ENCODE data around the gene SPOCD1.
"Not testable (repeated sequence)": the region's sequence is repeated elsewhere in the genome, so short reads cannot be mapped to it uniquely, and the experiment has no call there.

The SPOCD1 gene

GRCh38 chr1:31828926-31829690, 13.3 kb upstream of the SPOCD1 start:
- no peak for DNase-seq

- peak; percentile 5 for DNase-seq
Measured at GRCh38 chr1:31828341-31828740, 12.5 kb upstream of the SPOCD1 start.

DNA sequence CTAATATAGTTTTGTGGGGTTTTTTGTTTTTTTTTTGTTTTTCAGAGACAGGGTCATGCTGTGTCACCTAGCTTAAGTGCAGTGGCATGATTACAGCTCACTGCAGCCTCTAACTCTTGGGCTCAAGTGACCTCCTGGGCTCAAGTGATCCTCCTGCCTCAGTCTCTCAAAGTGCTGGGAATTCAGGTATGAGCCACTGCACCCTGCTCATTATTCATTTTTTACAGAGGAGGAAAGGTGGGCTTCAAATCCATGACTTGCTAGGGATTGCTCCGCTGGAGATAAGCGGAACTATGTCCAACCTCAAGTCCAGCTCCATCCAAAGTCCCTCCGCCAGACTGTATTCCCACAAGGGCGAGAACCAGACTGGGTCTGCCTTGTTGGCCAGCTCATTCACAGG, 8.0 kb upstream of the SPOCD1 start:
- DNase-seq = no peak

DNA sequence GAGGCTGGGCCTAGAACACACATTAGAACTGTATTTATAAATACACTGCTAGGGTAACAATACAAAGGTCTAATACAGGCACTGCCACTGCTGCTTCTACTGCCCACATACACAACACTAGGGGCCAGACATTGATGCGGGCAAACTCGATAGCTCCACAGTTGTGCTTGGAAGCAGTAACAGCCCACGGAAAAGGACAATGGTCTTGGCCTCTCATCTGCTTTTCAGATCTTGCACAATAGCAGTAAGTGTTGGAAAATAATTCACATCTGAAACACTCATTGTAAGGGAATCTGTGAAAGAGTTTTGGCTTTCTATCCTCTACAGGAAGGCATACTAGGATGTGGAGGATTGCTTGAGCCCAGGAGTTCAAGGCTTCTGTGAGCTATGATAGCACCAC, 6.9 kb upstream of the SPOCD1 start:
- DNase-seq = no peak

DNA sequence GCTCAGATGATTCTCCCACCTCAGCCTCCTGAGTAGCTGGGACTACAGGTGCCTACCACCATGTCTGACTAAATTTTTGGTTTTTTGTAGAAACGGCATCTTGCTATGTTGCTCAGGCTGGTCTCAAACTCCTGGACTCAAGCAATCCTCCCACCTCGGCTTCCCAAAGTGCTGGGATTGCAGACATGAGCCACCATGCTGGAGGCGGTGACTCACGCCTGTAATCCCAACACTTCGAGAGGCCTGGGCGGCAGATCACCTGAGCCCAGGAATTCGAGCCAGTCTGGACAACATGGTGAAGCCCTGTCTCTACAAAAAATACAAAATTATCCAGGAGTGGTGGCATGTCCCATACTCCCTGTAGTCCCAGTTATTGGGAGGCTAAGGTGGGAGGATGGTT, 4.4 kb upstream of the SPOCD1 start:
- not testable (repeated sequence) for DNase-seq

DNA sequence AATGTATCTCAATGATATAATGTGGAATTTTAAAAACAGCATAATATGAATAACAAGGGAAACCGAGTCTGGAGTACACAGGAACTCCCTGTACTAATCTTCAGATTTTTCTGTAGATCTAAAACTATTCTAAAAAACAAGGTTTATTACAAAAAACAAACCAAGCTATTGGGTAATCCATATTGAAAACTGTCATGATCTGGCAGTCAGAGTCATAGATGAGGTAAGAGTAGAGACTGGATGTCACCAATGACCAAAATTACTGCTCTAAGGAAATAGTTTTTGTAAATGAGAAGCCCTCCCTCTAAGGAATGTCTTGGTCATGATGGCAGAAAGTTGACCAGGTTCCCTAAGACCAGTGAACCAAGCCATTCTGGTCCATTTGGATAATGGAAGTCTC, 2.4 kb upstream of the SPOCD1 start:
- DNase-seq = no peak

GRCh38 chr1:31816947-31817346, 1.1 kb upstream of the SPOCD1 start:
- DNase-seq = not testable (repeated sequence)

GRCh38 chr1:31816501-31816900, 679 bp upstream of the SPOCD1 start:
- DNase-seq = not testable (repeated sequence)

DNA sequence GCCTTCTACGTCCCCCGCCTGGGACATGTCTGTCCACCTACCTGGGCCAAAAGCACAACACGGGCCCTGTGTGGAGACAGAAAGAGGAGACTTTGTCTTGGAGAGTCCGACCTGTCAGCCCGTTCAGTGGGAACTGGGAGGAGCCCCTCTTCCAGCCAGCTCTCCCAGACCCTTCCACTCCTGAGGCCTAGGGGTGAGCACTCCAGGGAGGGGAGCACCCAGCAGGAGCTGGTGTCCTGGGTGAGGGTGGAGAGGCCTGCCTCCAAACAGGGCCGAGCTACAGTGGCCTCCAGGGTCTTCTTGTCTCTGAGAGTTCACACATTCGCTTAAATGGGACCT, 546 bp downstream of the SPOCD1 start:
- DNase-seq = no peak

- no peak for DNase-seq
Measured at GRCh38 chr1:31814631-31815306, 1.1 kb downstream of the SPOCD1 start.

DNA sequence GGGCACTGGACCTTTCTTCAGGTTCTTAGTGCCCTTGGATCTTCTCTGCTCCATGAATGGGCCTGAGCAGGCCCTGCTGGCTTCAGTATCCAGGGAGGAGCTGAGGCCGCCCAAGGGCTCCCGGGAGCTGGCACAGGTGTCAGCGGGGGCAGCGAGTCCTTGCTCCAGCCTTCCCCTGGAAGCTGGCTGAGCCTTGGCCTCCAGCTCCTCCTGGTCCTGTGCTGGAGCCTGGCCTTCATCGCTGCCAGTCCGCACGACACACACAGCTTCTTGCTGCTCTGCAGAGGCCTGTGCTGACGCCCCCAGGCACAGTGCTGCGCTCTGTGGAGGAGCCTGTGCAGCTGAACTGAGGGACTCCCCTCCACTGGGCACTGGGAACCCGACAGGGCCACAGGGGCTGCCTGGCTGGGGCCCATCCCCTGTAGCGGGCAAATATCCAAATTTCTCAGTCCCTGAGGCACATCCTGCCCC, 1.7 kb downstream of the SPOCD1 start:
- DNase-seq = no peak

- no peak for DNase-seq
Measured at GRCh38 chr1:31812158-31812829, 3.5 kb downstream of the SPOCD1 start.

- no peak for DNase-seq
Measured at GRCh38 chr1:31811605-31812004, 4.2 kb downstream of the SPOCD1 start.

DNA sequence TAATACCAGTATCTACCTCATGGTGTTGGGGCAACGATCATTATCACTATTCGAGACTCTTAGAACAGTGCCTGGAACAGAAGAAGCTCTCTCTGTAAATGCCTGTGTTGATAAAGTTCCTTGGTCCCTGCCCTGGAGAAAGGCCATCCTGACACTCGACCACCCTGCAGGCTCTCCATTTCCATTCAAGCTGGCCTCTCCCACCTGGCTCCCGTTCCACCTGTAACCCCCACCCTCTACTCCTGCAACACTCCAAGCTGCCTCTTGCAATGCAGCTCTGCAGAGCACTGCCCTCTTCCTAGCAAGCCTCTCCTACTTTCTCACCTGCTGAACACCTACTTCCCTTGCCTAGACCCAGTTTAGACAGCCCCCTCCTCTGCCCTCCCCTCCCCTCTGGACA, 6.1 kb downstream of the SPOCD1 start:
- no peak for DNase-seq

DNA sequence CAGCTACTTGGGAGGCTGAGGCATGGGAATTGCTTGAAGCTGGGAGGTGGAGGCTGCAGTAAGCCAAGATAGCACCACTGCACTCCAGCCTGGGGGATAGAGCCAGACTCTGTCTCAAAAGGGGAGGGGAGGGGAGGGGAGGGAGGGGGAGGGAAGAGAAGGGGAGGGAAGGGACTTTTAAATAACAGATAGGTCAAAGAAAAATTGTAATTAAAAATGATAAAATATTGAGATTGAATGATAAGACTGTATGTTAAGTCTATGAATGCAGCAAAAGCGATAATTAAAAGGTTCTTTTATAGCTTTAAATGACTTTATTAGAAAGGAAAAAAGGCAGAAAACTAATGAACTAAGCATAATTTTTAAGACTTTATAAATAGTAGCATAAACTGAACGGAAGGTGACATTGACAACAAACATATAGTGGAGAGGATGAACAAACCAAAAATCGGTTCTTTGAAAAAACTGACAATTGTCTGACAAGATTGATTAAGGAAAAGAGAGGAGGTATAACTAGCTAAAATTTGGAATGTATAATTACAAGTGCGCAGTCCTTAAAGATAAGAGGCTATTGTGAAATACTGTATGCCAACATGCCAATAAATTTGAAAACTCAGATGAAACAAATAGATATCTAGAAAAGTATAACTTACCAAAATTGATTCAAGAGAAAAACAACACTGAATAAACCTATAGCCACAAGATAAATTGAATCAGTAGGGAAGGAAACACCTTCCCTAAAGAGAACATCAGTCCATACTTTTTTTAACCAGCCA, 8.4 kb downstream of the SPOCD1 start:
- DNase-seq = no peak

GRCh38 chr1:31805318-31805717, 10.5 kb downstream of the SPOCD1 start:
- no peak for DNase-seq

DNA sequence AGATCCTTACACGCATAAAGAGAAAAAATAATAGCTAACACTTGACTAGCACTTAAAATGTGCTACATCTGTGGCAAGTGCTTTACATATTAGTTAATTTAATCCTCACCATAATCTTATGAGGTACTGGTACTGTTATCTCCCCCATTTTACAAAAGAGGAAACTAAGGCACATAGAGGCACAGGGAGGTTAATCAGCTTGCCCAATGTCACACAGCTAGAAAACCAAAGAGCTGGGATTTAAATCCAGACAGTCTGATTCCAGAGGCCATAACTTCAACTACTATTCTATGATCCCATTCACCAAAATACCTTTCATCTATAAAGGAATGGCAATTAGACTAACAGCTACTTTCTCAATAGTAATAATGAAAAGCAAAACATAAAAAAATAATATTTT, 11.7 kb downstream of the SPOCD1 start:
- DNase-seq = no peak

DNA sequence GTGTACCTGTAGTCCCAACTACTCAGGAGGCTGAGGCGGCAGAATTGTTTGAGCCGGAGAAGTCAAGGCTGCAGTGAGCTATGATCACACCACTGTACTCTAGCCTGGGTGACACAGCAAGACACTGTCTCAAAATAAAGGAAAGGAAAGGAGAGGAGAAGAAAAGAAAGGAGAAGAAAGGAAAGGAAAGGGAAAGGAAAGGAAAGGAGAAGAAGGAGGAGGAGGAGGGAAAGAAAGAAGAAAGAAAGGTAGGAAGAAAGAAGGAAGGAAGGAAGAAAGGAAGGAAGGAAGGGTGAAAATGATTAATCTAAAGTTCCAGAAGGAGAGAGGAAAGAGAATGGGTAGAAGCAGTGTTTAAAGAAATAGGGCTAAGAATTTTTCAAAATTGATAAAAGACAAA, 12.2 kb downstream of the SPOCD1 start:
- no peak for DNase-seq

- no peak for DNase-seq
Measured at GRCh38 chr1:31802190-31803150, 13.4 kb downstream of the SPOCD1 start.

DNA sequence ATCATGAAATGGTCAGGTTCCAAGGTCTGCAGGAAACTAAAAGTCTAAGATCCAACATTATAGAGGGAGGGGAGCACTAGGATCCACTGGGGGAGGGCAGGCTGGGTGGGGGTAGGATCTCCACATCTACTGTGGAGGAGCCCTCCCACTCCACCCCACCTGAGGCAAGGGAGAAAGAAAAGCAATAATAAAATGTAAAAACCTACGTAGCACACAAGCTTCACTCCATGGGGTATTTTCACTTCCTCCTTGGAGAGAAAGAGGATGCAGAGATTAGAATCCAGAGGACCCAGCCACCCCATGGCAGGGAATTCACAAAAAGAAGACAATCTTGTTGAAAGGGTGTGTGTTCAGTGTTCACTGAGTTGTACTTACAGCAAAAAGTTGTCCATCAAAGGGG, 14.4 kb downstream of the SPOCD1 start:
- no peak for DNase-seq

GRCh38 chr1:31800674-31800967, 15.2 kb downstream of the SPOCD1 start:
- DNase-seq = no peak

Data from activated CD4-positive, alpha-beta T cell treated with anti-CD3 and anti-CD28 coated beads, Interleukin-2, amount 50 U/mL, for 16 hours (primary cell).